ENCODE measurements around the gene HOXA7.
A peak's percentile ranks its signal among the peaks of the same experiment; 100 is the strongest.

Gene HOXA7

DNA sequence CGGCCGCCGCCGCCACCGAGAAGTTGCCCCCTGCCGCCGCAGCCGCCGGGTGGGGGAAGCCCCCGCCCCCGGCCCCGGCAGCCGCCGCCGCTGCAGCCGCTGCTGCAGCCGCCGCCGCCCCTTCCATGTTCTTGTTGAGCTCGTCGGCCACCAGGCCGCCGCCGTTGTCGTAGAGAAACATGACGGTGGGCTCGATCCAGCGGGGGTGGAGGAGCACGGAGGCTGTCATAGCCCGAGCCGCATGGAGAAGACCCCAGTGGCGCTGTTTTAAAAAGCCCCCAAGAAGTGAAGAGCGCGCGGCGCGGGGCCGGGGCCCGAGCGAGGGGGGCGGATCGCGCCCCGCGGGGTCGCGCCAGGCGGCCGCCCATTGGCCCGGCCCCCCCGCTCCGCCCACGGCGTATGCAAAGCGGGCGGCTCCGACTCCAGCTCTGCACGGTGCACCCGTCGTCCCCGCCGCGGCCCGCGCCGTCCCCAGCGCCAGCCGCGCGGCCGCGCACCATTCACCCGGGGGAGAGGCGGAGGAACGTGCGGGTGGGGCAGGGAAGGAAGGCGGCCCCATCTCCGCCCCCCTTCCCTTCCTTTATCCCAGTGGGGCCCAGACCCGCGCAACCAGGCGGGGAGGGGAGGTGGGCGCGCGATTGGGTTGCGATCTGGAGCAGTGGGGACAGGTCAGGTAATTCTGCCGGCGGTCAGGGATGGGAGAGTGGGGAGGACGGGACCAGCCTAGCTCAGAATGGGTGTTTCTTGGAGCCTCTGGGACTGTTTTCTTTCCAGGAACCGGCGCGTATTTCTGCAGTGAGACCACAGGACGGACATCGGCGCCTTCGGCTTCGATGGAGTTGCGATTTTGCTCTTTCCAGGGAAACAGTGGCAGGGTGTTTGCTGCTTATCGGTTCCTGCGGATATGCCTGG, 43.6 kb upstream of the HOXA7 start, which contains the start of gene HOXA13:
TSS of gene HOXA13 (minus strand) at position 243 of the 912 bp plus-strand sequence. CDS start at position 229, 14 bp downstream.
- peak within 1 kb of the TSS; percentile 20 for H3K4me3 ChIP-seq (ENCODE audit: insufficient read depth, low read depth, low read length, poor library complexity, severe bottlenecking)
- H3K4me1 ChIP-seq (ENCODE audit: control insufficient read depth, insufficient read depth, low read length, poor library complexity, severe bottlenecking): peaks cover 28% of the 10 kb centered on the region
- H3K9me3 ChIP-seq (ENCODE audit: control insufficient read depth, low read length): no peaks in the 10 kb centered on the region
- H3K27ac ChIP-seq (ENCODE audit: insufficient read depth, low read length, poor library complexity, severe bottlenecking): no peak within 1 kb of the TSS
- no peak for DNase-seq
- peaks cover 80% of the 10 kb centered on the region for H3K27me3 ChIP-seq (replicated peaks; ENCODE audit: control insufficient read depth, insufficient read depth, low read length, poor library complexity, severe bottlenecking)
- H3K36me3 ChIP-seq (ENCODE audit: control insufficient read depth, insufficient read depth, low read length): no peaks in the 10 kb centered on the region

DNA sequence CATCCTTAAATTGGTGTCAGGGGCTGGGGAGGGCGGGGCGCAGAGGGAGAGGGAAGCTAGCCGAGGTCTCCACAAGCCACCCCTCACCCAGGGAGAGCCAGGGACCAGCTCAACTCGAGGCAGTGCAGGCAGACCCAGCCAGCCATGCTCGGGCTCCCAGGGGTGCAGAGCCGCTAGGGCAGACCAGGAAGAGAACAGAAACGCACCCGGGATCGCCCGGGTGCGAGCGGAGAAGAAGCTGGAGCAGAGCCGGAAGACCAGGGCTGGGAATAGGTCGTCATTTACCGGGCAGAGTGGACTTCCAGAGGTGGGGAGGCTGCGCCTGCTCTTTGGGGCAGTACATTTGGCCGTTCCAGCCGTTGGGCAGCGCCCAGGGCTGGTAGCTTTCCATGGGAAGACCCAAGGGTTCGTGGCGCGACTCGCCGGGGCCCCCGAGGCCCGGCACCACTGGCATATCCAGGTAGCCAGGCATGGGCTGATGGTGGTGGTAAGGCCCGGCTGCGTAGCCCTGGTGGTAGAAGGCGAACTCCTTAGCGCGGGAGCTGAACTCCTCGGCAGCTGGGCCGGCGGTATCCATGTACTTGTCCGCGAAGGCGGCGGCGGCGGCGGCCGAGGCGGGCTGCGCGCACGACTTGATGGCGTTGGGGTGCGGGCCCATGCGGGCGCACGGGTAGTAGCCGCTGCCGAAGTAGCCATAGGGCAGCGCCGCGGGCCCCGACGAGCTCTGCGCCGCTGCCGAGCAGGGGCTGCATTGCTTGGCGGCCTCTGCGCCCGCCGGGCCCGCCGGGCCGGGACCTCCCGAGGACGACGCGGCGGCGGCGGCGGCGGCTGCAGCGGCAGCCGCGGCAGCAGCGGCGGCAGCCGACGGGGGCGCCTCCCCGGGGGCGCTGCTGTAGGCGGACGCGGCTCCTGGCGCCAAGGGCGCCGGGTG, 42.7 kb upstream of the HOXA7 start:
- H3K9me3 ChIP-seq (ENCODE audit: control insufficient read depth, low read length): no peaks in the 10 kb centered on the region
- H3K27ac ChIP-seq (ENCODE audit: insufficient read depth, low read length, poor library complexity, severe bottlenecking): no peak overlapping the region
- peaks cover 70% of the 10 kb centered on the region for H3K27me3 ChIP-seq (replicated peaks; ENCODE audit: control insufficient read depth, insufficient read depth, low read length, poor library complexity, severe bottlenecking)
- DNase-seq: no peak
- H3K4me3 ChIP-seq (ENCODE audit: insufficient read depth, low read depth, low read length, poor library complexity, severe bottlenecking): peak overlapping the region; percentile 17
- H3K4me1 ChIP-seq (ENCODE audit: control insufficient read depth, insufficient read depth, low read length, poor library complexity, severe bottlenecking): peaks cover 24% of the 10 kb centered on the region
- H3K36me3 ChIP-seq (ENCODE audit: control insufficient read depth, insufficient read depth, low read length): no peaks in the 10 kb centered on the region

DNA sequence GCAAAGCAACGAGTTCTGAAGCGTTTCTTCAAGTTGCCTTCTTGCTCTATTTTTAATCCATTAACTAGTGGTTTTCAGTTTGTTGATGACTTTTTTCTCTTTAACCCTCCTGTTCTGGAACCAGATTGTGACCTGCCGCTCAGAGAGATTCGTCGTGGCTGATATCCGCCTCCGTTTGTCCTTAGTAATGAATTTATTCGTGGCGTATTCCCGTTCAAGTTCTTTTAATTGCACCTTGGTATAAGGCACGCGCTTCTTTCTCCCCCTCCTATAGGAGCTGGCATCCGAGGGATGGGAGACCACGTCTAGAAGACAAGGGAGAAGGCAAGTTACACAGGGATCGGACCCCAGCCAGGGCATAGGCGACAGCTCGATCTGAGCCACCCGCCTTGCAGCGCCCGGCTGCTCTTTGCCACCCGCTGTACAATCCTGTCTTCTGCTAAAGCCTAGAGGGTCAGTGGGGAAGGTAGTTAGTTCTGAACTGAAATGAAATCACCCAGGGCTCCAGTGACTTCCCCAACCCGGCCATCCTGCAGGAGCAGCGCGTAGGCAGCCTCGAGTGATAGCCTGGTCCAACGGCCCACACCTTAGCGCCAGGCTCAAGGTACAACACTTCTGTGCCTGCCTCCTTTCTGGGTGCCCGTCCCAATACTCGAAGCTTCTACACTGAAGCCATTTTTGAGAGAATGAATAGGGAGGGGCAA, 41.8 kb upstream of the HOXA7 start:
- no peak overlapping the region for H3K27ac ChIP-seq (ENCODE audit: insufficient read depth, low read length, poor library complexity, severe bottlenecking)
- no peaks in the 10 kb centered on the region for H3K36me3 ChIP-seq (ENCODE audit: control insufficient read depth, insufficient read depth, low read length)
- H3K4me1 ChIP-seq (ENCODE audit: control insufficient read depth, insufficient read depth, low read length, poor library complexity, severe bottlenecking): peaks cover 29% of the 10 kb centered on the region
- DNase-seq: no peak
- H3K4me3 ChIP-seq (ENCODE audit: insufficient read depth, low read depth, low read length, poor library complexity, severe bottlenecking): no peak overlapping the region
- no peaks in the 10 kb centered on the region for H3K9me3 ChIP-seq (ENCODE audit: control insufficient read depth, low read length)
- peaks cover 71% of the 10 kb centered on the region for H3K27me3 ChIP-seq (replicated peaks; ENCODE audit: control insufficient read depth, insufficient read depth, low read length, poor library complexity, severe bottlenecking)

DNA sequence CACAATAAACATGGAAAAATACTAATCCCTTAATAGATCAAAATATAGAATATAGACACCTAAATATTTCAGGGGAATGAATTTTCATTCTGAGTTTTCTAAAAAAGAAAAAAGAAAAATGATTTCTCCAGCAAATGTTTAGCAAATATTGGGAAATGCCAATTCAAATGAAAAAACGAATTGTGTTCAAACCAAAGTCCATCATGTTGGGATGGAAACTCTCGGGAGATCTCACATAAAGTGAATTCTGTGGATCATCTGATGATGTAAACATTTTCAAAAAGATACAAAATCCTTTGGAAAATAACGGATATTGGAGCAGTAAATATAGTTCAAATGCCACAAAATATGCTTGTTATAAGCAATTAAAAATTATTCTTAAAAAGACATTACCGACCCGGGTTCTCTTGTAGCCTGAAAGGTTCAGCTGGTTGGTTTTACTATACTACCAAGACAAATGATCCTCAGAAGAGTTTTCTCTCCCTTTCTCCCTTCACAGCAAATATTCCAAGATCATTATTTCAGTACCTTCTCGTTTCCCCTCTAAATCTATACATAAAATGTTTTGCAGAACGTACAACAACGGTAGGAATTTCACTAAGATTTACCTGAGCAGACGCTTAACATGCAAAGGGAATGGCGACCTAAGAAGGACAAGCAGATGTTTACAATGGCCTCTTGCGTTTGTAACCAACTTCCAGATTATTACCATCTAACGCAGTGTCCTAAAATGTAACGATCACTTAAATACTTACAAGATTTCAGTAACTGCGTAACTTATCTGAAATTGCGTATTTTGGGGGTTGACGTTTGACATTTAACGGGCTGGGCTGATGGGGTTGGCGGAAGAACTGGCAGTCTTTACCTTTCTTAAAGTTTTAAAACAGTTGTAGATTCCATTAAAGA, 40.9 kb upstream of the HOXA7 start:
- no peaks in the 10 kb centered on the region for H3K36me3 ChIP-seq (ENCODE audit: control insufficient read depth, insufficient read depth, low read length)
- DNase-seq: no peak
- H3K4me1 ChIP-seq (ENCODE audit: control insufficient read depth, insufficient read depth, low read length, poor library complexity, severe bottlenecking): peaks cover 35% of the 10 kb centered on the region
- no peaks in the 10 kb centered on the region for H3K9me3 ChIP-seq (ENCODE audit: control insufficient read depth, low read length)
- no peak overlapping the region for H3K27ac ChIP-seq (ENCODE audit: insufficient read depth, low read length, poor library complexity, severe bottlenecking)
- no peak overlapping the region for H3K4me3 ChIP-seq (ENCODE audit: insufficient read depth, low read depth, low read length, poor library complexity, severe bottlenecking)
- H3K27me3 ChIP-seq (replicated peaks; ENCODE audit: control insufficient read depth, insufficient read depth, low read length, poor library complexity, severe bottlenecking): peaks cover 76% of the 10 kb centered on the region

- Histone ChIP-seq H3K27me3 (replicated peaks; ENCODE audit: control insufficient read depth, insufficient read depth, low read length, poor library complexity, severe bottlenecking) (peaks cover 75% of the 10 kb centered on the region), H3K9me3 (ENCODE audit: control insufficient read depth, low read length) (no peaks in the 10 kb centered on the region), H3K27ac (ENCODE audit: insufficient read depth, low read length, poor library complexity, severe bottlenecking) (no peak overlapping the region), H3K4me1 (ENCODE audit: control insufficient read depth, insufficient read depth, low read length, poor library complexity, severe bottlenecking) (peaks cover 37% of the 10 kb centered on the region), H3K36me3 (ENCODE audit: control insufficient read depth, insufficient read depth, low read length) (no peaks in the 10 kb centered on the region), H3K4me3 (ENCODE audit: insufficient read depth, low read depth, low read length, poor library complexity, severe bottlenecking) (no peak overlapping the region)
- peak; percentile 60 to 74 (median 61) for DNase-seq
Observed at GRCh38 chr7:27196287-27196767, 39.9 kb upstream of the HOXA7 start.

- Histone ChIP-seq H3K4me1 (ENCODE audit: control insufficient read depth, insufficient read depth, low read length, poor library complexity, severe bottlenecking) (peaks cover 26% of the 10 kb centered on the region), H3K27ac (ENCODE audit: insufficient read depth, low read length, poor library complexity, severe bottlenecking) (no peak overlapping the region)
- DNase-seq: no peak
Observed at GRCh38 chr7:27194686-27195379, 38.4 kb upstream of the HOXA7 start.

DNA sequence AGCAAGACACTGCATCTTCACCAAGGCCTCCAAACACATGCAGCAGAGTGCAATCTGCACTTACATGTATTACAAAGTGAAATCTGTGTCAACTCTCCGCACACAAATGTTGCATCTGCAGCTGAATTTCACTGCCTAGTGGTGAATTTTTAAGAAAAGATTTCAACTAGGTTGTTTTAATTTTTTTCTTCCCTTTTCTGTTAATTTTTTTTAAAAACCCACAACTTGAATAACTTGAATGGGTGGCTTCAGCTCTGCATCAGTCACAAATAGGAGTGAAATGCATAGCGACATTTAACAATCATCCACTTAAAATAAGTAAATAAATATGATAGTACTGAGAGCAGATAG, 37.5 kb upstream of the HOXA7 start:
- Histone ChIP-seq H3K9me3 (ENCODE audit: control insufficient read depth, low read length) (no peaks in the 10 kb centered on the region), H3K4me1 (ENCODE audit: control insufficient read depth, insufficient read depth, low read length, poor library complexity, severe bottlenecking) (peaks cover 28% of the 10 kb centered on the region), H3K27ac (ENCODE audit: insufficient read depth, low read length, poor library complexity, severe bottlenecking) (no peak overlapping the region), H3K27me3 (replicated peaks; ENCODE audit: control insufficient read depth, insufficient read depth, low read length, poor library complexity, severe bottlenecking) (peaks cover 83% of the 10 kb centered on the region), H3K4me3 (ENCODE audit: insufficient read depth, low read depth, low read length, poor library complexity, severe bottlenecking) (no peak overlapping the region), H3K36me3 (ENCODE audit: control insufficient read depth, insufficient read depth, low read length) (no peaks in the 10 kb centered on the region)
- DNase-seq: no peak

More at GRCh38 chr7:27194686-27195379, 38.4 kb upstream of the HOXA7 start:
- Histone ChIP-seq H3K4me3 (ENCODE audit: insufficient read depth, low read depth, low read length, poor library complexity, severe bottlenecking) (no peak overlapping the region), H3K27me3 (replicated peaks; ENCODE audit: control insufficient read depth, insufficient read depth, low read length, poor library complexity, severe bottlenecking) (peaks cover 78% of the 10 kb centered on the region), H3K36me3 (ENCODE audit: control insufficient read depth, insufficient read depth, low read length) (no peaks in the 10 kb centered on the region), H3K9me3 (ENCODE audit: control insufficient read depth, low read length) (no peaks in the 10 kb centered on the region)

- no peak for DNase-seq
- Histone ChIP-seq H3K27me3 (replicated peaks; ENCODE audit: control insufficient read depth, insufficient read depth, low read length, poor library complexity, severe bottlenecking) (peaks cover 83% of the 10 kb centered on the region), H3K36me3 (ENCODE audit: control insufficient read depth, insufficient read depth, low read length) (no peaks in the 10 kb centered on the region), H3K27ac (ENCODE audit: insufficient read depth, low read length, poor library complexity, severe bottlenecking) (no peak overlapping the region), H3K9me3 (ENCODE audit: control insufficient read depth, low read length) (no peaks in the 10 kb centered on the region), H3K4me1 (ENCODE audit: control insufficient read depth, insufficient read depth, low read length, poor library complexity, severe bottlenecking) (peaks cover 28% of the 10 kb centered on the region), H3K4me3 (ENCODE audit: insufficient read depth, low read depth, low read length, poor library complexity, severe bottlenecking) (peak overlapping the region; percentile 25)
Observed at GRCh38 chr7:27193335-27194001, 37.0 kb upstream of the HOXA7 start.

All from effector memory CD4-positive, alpha-beta T cell (primary cell).